ENCODE results near the gene ROBO2.

DNA sequence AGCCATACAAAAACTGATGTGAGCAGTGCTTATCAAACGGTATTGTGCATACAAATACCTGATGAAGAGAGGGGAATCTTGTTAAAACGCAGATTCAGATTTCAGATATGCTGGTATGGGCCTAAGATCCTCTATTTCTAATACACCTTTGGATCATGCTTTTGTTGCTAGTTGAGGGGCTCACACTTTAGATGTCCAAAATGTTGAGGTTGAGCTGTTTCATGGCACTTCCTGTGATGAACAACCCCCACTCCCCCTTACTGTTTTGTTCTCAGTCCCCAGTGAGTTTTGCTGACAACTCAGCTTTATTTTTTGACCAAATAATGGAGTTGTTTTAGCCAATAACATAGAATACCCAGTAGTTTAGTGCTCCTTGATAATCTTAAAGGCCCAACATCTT is 53.2 kb downstream of the ROBO2 start:
- TF ChIP-seq, protein P1, sequence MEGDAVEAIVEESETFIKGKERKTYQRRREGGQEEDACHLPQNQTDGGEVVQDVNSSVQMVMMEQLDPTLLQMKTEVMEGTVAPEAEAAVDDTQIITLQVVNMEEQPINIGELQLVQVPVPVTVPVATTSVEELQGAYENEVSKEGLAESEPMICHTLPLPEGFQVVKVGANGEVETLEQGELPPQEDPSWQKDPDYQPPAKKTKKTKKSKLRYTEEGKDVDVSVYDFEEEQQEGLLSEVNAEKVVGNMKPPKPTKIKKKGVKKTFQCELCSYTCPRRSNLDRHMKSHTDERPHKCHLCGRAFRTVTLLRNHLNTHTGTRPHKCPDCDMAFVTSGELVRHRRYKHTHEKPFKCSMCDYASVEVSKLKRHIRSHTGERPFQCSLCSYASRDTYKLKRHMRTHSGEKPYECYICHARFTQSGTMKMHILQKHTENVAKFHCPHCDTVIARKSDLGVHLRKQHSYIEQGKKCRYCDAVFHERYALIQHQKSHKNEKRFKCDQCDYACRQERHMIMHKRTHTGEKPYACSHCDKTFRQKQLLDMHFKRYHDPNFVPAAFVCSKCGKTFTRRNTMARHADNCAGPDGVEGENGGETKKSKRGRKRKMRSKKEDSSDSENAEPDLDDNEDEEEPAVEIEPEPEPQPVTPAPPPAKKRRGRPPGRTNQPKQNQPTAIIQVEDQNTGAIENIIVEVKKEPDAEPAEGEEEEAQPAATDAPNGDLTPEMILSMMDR (IDR thresholded peaks at IDR 0.05; ENCODE audit: poor library complexity), result no peak
- TF ChIP-seq EZH2 (IDR thresholded peaks at IDR 0.05; ENCODE audit: borderline replicate concordance), result no peak

Data from hepatocyte (in vitro differentiated cells).